ENCODE results near the gene TXNRD2.
A peak's percentile ranks its signal among the peaks of the same experiment; 100 is the strongest.

Gene TXNRD2

DNA sequence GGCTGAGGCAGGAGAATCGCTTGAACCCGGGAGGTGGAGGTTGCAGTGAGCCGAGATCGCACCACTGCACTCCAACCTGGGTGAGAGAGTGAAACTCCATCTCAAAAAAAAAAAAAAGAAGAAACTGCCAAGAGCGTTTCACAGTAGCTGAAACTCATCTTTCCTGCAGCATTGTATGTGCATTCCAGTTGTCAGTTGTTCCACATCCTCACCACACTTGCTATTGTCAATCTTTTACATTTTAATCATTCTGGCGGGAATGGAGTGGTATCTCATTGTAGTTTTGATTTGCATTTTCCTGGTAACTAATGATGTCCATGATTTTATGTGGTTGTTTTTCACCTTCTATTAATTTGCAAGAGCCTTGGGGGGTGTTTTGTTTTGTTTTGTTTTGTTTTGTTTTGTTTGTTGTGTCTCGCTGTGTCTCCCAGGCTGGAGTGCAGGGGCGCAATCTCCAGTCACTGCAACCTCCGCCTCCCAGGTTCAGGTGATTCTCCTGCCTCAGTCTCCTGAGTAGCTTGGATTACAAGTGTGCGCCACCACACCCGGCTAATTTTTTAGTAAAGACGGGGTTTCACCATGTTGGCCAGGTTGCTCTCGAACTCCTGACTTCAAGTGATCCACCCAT, 78.9 kb downstream of the TXNRD2 start:
- no peak for DNase-seq (ENCODE audit: low spot score)

DNA sequence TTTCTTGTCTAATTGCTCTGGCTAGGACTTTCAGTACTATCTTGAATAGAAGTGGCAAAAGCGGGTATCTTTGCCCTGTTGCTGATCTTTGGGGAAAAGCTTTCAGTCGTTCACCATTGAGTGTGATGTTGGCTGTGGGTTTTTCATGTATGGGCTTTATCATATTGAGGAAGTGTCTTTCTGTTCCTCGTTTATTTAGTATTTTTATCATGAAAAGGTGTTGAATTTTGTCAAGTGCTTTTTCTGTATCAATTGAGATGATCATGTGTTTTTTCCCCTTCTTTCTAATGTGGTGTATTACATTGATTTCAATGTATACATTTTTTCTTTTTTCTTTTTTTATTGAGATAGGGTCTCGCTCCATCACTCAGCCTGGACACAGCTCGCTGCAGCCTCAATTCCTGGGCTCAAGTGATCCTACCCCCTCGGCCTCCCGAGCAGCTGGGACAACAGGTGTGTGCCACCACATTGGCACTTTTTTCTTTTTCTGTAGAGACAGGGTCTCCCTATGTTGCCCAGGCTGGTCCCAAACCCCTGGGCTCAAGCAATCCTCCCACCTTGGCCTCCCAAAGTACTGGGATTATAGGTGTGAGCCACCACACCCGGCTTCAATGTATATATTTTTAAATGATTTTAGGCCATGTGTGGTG, 81.6 kb downstream of the TXNRD2 start:
- DNase-seq (ENCODE audit: low spot score): no peak

DNA sequence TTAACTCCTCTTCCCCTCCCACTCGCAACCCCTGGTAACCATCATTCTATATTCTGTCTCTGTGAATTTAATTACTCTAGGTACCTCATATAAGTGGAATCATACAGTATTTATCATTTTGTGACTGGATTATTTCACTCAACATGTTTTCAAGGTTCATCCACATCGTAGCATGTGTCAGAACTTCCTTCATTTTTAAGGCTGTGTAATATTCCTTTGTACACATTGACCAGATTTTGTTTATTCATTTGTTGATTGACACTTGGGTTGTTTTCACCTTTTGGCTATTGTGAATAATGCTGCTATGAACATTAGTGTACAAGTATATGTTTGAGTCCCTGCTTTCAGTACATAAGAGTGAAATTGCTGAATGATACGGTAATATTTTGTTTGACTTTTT, 84.2 kb downstream of the TXNRD2 start:
- DNase-seq (ENCODE audit: low spot score): no peak

DNA sequence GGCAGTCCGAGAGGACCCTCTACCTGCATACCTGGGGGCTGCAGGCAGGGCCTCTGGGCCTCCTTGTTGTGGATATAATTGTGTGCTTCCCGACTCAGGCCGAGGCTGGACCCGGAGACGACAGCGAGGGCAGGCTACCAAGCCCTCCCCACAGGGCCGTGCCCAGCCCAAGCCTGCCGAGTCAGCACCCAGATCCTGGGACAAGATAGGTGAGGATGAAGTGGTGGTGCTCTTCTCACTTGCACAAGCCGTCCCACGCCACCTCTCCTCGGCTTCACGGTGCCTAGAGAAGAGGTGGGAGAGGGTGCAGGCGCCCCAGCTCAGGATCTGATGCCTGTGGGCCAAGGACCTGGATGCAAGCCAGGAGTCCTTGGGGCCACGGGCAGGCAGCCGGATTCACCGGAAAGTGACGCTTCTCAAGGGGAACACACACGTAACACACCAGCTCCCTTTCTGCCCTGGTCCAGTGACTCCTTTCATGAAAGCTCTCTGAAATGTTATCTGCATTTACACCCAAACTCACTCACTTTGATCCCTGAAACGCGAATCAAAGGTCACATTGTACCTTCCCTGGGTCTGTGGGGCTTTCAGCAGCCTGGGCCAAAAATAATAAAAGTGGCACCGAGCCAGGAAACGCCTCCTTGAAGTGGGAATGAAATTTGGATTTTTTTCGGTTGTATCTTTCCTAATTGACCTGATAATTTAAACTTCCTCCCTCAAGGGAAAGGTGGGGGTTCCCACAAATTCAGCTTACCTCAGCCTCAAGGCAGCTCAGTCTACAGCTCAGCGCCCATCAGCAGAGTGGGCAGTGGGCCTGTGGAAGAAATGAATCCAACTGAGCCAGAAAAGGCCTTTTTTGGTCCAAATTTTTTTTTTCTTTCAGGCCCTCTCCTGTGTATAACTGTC, 85.9 kb downstream of the TXNRD2 start:
- peak; percentile 49 for DNase-seq (ENCODE audit: low spot score)

DNA sequence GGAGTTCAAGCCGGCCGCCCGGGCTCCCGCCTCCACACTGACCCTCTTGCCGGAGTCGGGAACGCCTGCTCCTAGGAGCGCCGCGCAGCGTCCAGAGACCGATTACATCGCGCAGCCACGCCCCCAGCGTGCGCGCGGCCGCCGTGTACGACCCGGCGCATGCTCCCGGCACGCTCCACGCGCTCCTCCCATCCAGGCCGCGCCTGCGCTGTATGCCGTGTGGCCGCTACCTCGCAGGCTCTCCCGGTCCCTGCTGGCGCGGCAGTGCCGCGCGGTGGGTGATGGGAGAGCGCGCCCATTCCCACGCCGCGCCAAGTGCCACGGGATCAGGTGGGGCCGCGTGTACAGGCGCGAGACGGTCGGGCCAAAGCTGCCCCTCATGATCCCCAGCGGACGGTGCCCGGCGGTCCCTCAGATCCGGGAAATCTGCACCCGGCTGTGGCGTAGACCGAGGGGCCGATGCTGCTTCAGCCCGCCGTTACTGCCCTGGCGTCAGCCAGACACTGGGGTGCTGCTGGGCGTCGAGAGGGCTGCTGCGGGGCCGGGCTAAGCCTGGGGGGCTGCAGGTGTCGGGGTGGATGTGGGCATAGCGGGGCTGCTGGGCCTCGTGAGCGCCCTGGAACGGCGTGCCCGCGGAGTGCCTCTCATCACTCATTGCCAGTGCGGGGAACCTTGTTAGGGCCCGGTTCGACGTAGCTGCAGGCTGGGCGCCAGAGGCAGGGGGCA, 86.7 kb downstream of the TXNRD2 start, which contains the start of the genes GNB1L and RTL10:
Gene GNB1L (minus strand): TSS at position 97 of the 726 bp plus-strand sequence. CDS start 33,519 bp downstream, outside the sequence.
Gene RTL10 (minus strand): TSS at position 97 of the 726 bp plus-strand sequence. CDS start 2,613 bp downstream, outside the sequence.
- DNase-seq (ENCODE audit: low spot score): peak; percentile 96

DNA sequence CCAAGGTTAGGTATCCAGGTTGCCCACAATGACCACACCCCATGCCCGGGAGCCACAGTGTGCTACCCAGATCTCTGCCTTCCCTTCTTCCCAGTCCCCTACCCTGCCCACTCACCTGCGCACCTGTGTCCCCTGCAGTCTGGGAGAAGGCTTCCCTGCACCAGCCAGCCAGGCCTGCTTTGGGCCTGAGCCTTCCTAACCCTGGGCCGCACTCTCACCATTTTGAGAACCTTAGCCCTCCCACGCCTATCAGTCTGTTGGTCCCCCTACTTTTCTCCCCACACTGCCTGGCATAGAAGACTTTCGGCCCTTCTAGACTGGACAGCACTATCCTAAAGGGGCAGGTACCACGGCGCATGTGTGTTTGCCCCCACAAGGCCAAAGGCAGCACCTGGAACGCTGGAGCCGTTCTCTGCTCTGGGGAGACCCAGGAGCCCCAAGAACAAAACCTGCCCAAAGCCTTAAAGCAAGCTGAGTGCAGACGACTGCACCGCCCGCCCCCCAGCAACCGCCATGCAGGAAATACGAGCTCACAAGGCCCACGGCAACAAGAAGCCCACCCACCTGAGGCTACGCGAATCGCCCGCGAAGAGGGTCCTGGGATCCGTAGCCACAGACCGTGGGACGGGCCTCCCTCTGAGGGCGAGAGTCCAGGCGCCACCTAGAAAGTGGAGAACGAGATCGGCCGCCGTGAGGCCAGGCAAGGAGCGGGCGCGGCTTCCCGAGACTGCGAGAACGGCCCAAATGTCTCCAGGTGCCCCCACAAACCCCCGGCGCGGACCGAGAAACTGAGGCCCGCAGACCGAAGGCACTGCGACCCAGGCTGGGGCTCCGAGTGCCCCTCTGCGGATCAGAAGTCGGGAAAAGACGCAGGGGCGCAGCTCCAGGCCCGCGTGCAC, 87.5 kb downstream of the TXNRD2 start:
- no peak for DNase-seq (ENCODE audit: low spot score)

DNA sequence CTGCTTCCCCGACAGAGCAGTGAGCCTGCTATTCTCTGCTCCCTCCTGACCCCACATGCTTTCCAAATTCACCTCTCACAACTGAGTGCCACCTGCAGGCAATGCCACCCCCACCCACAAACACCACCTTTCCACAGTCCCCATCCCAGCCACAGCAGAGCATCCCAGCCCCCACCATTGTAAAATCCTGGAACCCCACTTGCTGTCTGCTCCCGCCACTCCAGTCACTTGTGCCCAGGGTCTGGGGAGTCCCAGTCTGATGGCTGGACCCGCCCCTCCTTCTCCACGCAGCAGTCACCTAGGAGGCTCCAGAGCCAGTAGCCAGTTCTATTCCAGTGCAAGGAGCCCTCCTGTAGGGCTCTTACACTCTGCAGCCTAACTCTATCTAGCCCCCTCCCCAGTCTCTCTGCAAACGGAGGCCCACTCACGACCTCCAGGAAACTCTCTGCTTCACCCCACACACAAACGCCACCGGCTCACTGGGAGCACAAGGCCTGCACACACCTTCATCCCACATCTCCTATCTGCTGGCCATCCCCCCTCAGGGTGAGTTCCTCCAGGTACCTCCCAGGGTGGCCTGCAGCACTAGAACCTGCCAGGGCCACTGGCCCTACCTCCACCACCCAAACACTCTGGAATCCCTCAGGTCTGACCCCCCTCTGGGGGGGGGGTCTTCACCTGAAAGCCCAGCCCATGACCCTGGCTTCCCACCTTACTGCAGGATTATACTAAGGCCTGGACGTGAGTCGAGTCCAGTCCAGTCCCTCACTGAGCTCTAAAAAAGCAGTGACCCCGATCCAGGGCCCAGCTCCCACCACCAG, 88.3 kb downstream of the TXNRD2 start:
- no peak for DNase-seq (ENCODE audit: low spot score)

DNA sequence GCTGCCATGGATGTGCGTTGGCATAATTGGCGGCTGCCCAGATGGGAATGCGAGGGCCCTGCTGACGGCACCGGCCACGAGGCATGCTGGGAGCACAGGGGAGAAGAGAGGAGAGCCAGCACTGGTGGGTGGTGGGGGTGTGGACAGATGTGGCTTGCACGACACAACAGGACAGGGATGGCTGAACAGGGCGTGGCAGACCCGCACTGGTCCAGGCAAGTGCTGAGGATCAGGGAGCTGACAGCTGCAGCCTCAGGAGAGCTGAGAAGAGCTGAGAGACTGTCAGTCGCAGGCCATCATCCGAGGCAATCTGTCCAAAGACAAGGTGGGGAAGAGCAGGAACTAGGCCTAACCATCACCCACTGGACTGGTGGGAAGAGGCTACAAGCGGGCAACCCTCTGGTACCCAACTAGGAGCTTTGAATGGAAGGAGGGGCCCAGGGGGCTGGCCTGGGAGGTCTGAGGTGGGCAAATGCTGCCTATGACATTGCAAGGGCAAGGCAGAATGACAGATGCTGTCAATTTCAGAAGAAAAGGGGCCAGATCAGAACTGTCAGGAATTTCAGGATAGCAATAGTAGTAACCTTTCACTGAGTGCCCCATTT, 89.3 kb downstream of the TXNRD2 start:
- DNase-seq (ENCODE audit: low spot score): no peak

DNA sequence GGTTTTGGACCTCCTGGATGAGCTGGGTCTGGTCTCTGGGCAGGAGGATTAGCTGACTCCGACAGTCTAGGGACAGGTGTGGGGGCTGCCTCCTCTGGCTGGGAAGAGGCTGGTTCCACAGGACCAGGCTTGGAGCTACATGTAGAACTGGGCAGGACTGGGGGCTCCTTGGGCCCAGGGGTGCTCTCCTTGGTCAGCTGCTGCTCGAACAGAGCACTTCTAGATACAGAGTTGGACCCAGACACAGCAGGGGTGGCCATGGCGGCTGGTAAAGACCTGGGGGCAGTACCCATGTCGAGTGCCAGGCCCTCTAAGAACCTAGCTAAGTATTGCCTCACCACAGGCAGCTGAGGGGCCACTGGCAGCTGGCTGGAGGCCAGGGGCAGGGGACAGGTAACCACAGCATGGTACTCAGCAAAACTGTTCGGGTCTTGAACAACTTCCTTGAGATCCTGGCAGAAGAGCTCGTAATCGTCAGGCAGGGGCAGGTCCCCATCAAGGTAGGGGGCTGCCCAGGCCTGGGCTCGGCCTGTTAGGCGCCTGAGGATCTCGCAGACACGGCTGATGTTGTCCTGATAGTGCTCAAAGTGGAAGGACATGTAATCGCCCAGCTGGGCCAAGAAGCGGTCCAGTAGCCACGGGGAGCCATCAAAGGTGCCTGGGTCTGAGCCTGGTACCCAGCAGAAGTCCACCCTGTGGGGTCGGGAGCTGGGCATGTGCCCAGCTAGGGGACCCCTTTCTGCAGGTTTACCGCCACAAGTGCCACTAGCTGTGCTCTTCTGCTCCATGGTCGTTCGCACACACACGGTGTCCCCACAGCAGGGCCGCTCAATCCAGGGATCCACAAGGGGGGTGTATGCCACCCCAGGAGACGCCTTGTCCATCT, 90.1 kb downstream of the TXNRD2 start:
- no peak for DNase-seq (ENCODE audit: low spot score)

DNA sequence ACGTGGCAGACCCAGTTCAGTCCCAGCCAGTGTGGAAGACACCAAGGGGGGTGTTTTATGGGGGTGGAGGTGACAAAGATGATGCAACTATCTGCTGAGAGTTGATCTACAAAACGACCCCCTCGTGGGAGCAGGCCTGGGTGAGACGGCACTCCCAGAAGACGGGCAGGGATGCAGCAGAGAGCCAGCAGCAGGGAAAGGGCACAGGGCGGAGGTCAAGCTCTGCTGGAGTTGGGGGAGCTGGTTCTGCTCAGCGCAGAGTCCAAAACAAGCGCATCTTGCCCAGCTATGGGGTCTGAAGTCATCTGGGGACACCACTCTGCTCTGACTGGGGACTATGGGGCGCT, 90.9 kb downstream of the TXNRD2 start:
- DNase-seq (ENCODE audit: low spot score): no peak

DNA sequence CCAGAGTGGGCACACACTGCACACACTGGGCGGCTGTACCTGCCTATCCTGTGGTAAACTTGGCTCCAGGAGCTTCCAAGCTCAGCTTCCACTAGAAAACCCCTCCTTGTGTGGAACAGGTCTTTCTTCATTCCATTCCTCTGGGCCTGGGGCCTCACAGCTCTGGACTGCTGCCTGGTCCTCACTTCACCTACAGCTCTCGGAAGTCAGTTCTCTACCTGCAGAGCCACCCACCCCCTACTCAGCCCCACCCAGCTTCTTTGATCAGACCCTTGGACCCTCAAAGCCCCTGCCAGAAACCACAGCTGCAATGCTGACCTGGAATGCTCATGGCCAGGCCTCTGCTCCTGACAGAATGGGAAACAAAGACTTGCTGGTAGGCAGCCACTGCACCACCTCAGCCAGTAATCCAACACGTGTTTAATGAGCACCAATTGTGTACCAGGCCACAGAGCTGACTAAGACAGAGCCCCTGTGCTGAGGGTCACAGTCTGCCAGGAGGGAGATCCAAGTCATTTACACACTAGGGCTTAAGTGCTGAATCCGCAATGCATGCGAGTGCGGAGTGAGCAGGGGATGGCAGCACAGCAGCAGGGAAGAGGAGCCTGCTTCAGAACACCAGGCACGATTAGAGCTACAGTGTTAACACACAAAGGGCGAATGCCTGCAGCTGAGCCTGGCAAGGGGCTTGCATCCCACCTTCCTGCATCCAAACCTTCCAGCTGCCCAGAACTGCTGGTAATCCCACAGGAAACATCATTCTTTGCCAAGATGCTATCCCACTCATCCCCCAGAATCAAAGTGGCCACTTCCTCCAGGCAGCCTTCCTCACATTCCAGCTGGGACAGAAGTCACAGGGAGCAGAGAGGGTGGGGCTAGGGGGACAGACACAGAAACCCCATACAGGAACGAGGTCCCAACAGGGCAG, 91.5 kb downstream of the TXNRD2 start:
- no peak for DNase-seq (ENCODE audit: low spot score)

DNA sequence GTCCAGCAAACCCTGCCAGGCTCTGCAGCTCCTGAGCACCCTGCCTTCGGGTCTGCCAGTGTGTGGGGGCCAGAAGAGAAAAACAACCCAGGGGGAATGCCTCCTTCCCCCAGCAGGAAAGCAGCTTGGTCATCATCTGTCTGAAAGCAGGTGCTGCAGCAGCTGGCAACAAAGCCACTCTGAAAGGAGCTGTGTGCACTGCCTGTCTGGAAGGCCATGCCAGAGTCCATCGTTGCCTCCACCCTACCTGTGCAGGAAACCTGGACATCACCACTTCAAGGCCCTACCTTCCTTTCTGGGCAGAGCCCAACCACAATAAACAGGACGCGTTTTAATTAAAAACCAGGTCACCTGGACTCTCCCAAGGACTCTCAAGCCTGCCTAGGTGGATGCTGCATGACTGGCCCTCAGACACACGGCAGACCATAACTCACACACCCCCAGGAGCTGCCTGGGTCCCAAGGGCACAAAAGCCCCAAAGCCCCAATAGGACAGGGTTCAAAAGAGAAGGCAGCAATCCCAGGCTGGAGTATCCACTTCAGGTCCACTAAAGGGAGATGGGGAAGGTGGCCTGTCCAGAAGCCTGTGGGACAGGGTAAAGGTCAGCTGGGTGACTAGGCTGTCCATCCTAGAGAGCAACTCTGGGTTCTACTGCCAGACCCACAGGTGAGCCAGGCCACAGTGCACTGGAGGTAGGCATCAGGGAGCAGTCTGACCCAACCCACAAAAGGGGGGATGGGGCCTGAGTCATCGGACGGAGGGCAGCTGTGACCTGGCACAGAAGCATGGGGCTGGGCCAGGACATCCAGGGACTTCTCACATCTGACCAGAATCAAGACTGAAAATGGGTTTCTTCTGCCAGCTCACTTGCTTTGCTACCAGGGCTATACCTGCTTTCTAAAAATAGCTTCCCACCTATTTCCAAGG, 93.1 kb downstream of the TXNRD2 start:
- no peak for DNase-seq (ENCODE audit: low spot score)

DNA sequence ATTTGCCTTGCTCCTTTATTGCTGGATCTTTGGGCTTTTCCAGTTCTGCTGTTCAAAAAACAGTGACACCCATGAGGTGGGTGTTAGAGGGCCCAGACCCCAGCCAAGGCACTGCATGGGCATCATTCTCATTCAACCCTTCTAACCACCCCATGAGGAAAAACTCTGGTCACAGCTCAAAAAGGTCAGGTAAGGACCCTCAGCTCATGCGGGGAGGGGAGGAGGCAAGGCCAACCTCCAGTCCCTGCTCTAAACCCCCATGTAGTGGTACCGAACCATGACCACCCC, 94.3 kb downstream of the TXNRD2 start:
- DNase-seq (ENCODE audit: low spot score): no peak

DNA sequence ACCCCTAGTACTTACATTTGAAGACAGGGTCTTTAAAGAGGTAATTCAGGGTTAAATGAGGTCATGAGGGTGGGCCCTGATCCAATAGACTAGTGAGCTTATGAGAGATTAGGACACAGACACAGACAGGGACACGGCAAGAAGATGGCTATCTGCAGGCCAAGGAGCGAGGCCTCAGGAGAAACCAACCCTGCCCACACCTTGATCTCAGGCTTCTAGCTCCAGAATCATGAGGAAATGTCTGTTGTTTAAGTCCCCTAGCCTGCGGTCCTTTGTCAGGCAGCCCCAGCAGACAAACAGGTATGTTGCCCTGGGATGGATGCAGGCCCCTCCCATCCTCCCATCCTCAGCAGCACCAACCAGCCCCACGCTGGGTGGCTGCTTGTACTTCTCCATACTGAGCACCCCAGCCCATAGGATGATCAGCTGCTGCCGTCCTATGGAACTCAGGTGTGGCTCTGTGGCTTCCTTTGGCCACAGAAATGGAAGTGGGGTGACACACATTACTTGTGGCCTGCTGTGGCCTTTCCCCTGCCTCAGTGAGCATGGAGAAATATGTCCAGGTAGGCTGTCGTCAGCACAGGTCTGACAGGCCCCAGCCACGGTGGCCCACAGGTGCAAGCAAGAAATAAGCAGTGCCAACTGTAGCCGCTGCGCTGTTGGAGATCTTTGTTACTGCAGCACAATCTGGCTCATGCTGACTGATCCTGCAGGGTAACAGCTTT, 94.8 kb downstream of the TXNRD2 start:
- no peak for DNase-seq (ENCODE audit: low spot score)

DNA sequence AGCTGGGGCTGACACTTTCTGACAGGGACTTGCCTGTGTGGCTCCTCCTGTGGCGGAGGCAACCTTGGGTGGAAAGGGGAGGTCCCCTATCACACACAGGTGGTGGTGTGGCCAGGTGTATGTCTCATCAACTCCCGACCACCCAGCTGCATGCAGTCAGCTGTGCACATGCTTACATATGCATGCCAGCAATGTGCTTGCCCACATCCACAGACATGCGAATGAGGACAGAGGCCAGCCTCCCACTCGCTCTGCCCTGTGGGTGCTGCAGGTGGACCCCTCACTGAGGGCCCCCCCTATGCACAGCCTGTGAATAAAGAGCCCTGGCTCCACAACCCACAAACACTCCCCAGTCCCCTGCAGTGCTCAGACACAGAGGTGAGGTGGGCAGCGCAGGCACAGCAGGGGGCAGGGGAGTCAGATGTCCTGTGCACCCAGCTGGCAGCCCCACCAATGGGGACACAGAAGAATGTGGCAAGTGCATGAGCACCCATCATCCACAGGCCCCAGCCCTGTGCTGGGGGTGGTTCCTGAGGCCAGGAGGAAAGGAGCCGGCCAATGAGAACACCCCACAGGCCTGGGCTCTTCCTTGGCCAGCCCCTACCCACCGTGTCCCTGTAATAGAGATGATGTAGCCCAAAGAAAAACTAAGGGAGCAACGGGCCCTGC, 96.4 kb downstream of the TXNRD2 start:
- no peak for DNase-seq (ENCODE audit: low spot score)

All from CD4-positive, alpha-beta T cell treated with Interleukin-6 at 100 ng/mL for 8 hours (primary cell).